ENCODE data around the gene GBP2. TPM values are rescaled to one million over a fixed set of nuclear protein-coding genes. Genes with fewer than 3 reads are reported as not detected.
"Not testable (repeated sequence)": the region's sequence is repeated elsewhere in the genome, so short reads cannot be mapped to it uniquely, and the experiment has no call there.

Gene GBP2
- total and polyA plus RNA-seq, 9 of the 15 experiments (the other 6 are each of a cell fraction or from before 2014, with no cell fraction given): 0.45 to 2.2 (median 0.69) TPM

GRCh38 chr1:89080068-89080467 is 45.8 kb downstream of the GBP2 start:
- H3K9ac ChIP-seq (ENCODE audit: insufficient read depth in 1 of 2, low read depth in 2 of 2, low read length in 2 of 2); H3K27ac ChIP-seq (ENCODE audit: extremely low read depth, low read depth, low read length); H3K4me3 ChIP-seq; CTCF ChIA-PET (ENCODE audit: low intra/inter-chr PET ratio); H3K36me3 ChIP-seq (ENCODE audit: control insufficient read depth, insufficient read depth, low read length); in situ Hi-C loops (cut with MboI); BruUV-seq (replicated peaks); H2AFZ ChIP-seq (ENCODE audit: low read depth, low read length); H3K79me2 ChIP-seq (ENCODE audit: control insufficient read depth, insufficient read depth, low read length); DNase-seq (ENCODE audit: extremely low read depth in 1 of 4, low spot score in 3 of 4); H3K27me3 ChIP-seq (ENCODE audit: control insufficient read depth in 2 of 2, insufficient read depth in 2 of 2, low read length in 2 of 2); H3K4me1 ChIP-seq (replicated peaks in 1 of 2; ENCODE audit: control insufficient read depth in 2 of 2, insufficient read depth in 2 of 2, low read length in 2 of 2); H3K9me3 ChIP-seq (replicated peaks; ENCODE audit: control insufficient read depth, insufficient read depth, low read depth, low read length); H4K20me1 ChIP-seq (replicated peaks; ENCODE audit: control insufficient read depth, insufficient read depth, low read length); H3K9me1 ChIP-seq (ENCODE audit: control insufficient read depth, insufficient read depth, low read length); H3K4me2 ChIP-seq (ENCODE audit: insufficient read depth, low read length); ATAC-seq; intact Hi-C loops (cut with micrococcal nuclease); FAIRE-seq: not testable (repeated sequence)
- peak; percentile 51; the same call in 1 of the 2 replicates for TF ChIP-seq TRIM28 (IDR thresholded peaks at IDR 0.05)
- POLR2A ChIA-PET: interaction anchor here (1.2 kb wide), 1 partner anchor 12 kb away, joined by 3 read pairs; no protein-coding TSS in a partner anchor
- WGBS (ENCODE audit: insufficient coverage, low coverage, missing lambda C conversion rate): 1% methylated on average over 7 of the region's 7 CpGs

GRCh38 chr1:89072466-89073065 is 53.3 kb downstream of the GBP2 start:
- H4K20me1 ChIP-seq (replicated peaks; ENCODE audit: control insufficient read depth, insufficient read depth, low read length); H3K9me1 ChIP-seq (ENCODE audit: control insufficient read depth, insufficient read depth, low read length); H3K36me3 ChIP-seq (ENCODE audit: control insufficient read depth, insufficient read depth, low read length); H3K27me3 ChIP-seq (ENCODE audit: control insufficient read depth in 2 of 2, insufficient read depth in 2 of 2, low read length in 2 of 2); POLR2A ChIA-PET; H3K9me3 ChIP-seq (replicated peaks; ENCODE audit: control insufficient read depth, insufficient read depth, low read depth, low read length); intact Hi-C loops (cut with micrococcal nuclease); DNase-seq (ENCODE audit: extremely low read depth in 1 of 4, low spot score in 3 of 4); H2AFZ ChIP-seq (ENCODE audit: low read depth, low read length); FAIRE-seq; H3K4me2 ChIP-seq (ENCODE audit: insufficient read depth, low read length); in situ Hi-C loops (cut with MboI); H3K4me3 ChIP-seq; ATAC-seq; BruUV-seq (replicated peaks); CTCF ChIA-PET (ENCODE audit: low intra/inter-chr PET ratio); H3K4me1 ChIP-seq (replicated peaks in 1 of 2; ENCODE audit: control insufficient read depth in 2 of 2, insufficient read depth in 2 of 2, low read length in 2 of 2); H3K9ac ChIP-seq (ENCODE audit: insufficient read depth in 1 of 2, low read depth in 2 of 2, low read length in 2 of 2); H3K27ac ChIP-seq (ENCODE audit: extremely low read depth, low read depth, low read length); H3K79me2 ChIP-seq (ENCODE audit: control insufficient read depth, insufficient read depth, low read length): not testable (repeated sequence)
- 0% methylated on average over 8 of the region's 8 CpGs for WGBS (ENCODE audit: insufficient coverage, low coverage, missing lambda C conversion rate)
- TF ChIP-seq RAD21 (CRISPR knock-in tag; conservative IDR thresholded peaks at IDR 0.05 in 1 of 2, IDR thresholded peaks at IDR 0.05 in 1 of 2): peak; percentile 12 to 48; a peak in 2 of 4 replicates

Measured in K562 (cell line).